Measurements from ENCODE around the gene PEX11B.
A peak's percentile ranks its signal among the peaks of the same experiment; 100 is the strongest.

Gene PEX11B

GRCh38 chr1:145918144-145918991 is at the start of gene PEX11B:
Gene PEX11B, minus strand, starts transcription at chr1:145918717. Its CDS starts 29 bp downstream, at chr1:145918688.
- DNase-seq (ENCODE audit: low read depth in 2 of 2), result peak; percentile 83 to 84

GRCh38 chr1:145967288-145967687 is 48.8 kb upstream of the PEX11B start:
- DNase-seq (ENCODE audit: low read depth in 2 of 2), result no peak

- DNase-seq (ENCODE audit: low read depth in 2 of 2), result no peak
Measured at GRCh38 chr1:145965119-145965744, 46.7 kb upstream of the PEX11B start.

GRCh38 chr1:145964328-145965118 is 46.0 kb upstream of the PEX11B start, which contains the start of the genes ANKRD34A and POLR3GL:
Gene ANKRD34A, minus strand, starts transcription at chr1:145964575. Its CDS starts 2,816 bp downstream, at chr1:145961759.
Gene POLR3GL, plus strand, starts transcription at chr1:145964690. Its CDS starts 10,176 bp downstream, at chr1:145974866.
- peak; percentile 81 to 84 for DNase-seq (ENCODE audit: low read depth in 2 of 2)

- DNase-seq (ENCODE audit: low read depth in 2 of 2), result no peak
Measured at GRCh38 chr1:145963265-145964019, 44.9 kb upstream of the PEX11B start.

- no peak for DNase-seq (ENCODE audit: low read depth in 2 of 2)
Measured at GRCh38 chr1:145962157-145963102, 43.9 kb upstream of the PEX11B start.

GRCh38 chr1:145961425-145962156 is 43.1 kb upstream of the PEX11B start:
- DNase-seq (ENCODE audit: low read depth in 2 of 2), result no peak

- no peak for DNase-seq (ENCODE audit: low read depth in 2 of 2)
Measured at GRCh38 chr1:145961109-145961424, 42.5 kb upstream of the PEX11B start.

- no peak for DNase-seq (ENCODE audit: low read depth in 2 of 2)
Measured at GRCh38 chr1:145960468-145961108, 42.1 kb upstream of the PEX11B start.

GRCh38 chr1:145959957-145960467 is 41.5 kb upstream of the PEX11B start:
- DNase-seq (ENCODE audit: low read depth in 2 of 2), result no peak

- DNase-seq (ENCODE audit: low read depth in 2 of 2), result no peak
Measured at GRCh38 chr1:145959333-145959732, 40.8 kb upstream of the PEX11B start.

GRCh38 chr1:145958734-145959133 is 40.2 kb upstream of the PEX11B start:
- no peak for DNase-seq (ENCODE audit: low read depth in 2 of 2)

- peak; percentile 85 to 87 for DNase-seq (ENCODE audit: low read depth in 2 of 2)
Measured at GRCh38 chr1:145957443-145958319, 39.2 kb upstream of the PEX11B start, which contains the start of gene LIX1L. Gene LIX1L, minus strand, starts transcription at chr1:145958017. Its CDS starts 90 bp downstream, at chr1:145957927.

- DNase-seq (ENCODE audit: low read depth in 2 of 2), result no peak
Measured at GRCh38 chr1:145956781-145957442, 38.4 kb upstream of the PEX11B start.

- DNase-seq (ENCODE audit: low read depth in 2 of 2), result no peak
Measured at GRCh38 chr1:145956361-145956760, 37.8 kb upstream of the PEX11B start.

- DNase-seq (ENCODE audit: low read depth in 2 of 2), result no peak
Measured at GRCh38 chr1:145955436-145955835, 36.9 kb upstream of the PEX11B start.

- no peak for DNase-seq (ENCODE audit: low read depth in 2 of 2)
Measured at GRCh38 chr1:145953861-145954260, 35.3 kb upstream of the PEX11B start.

All from stimulated activated CD8-positive, alpha-beta memory T cell treated with anti-CD3 and anti-CD28 coated beads, Interleukin-7, amount 100 ng/mL, for 1 hour (primary cell).